H1 (cell line): ENCODE measurements around the gene TMEM182.

Experiments
- GABPA ChIP-seq: IDR thresholded peaks from 2 replicates; pipeline ENCODE4 v1.6.1; 2011; ENCODE audit warnings: mild to moderate bottlenecking, low read length, moderate library complexity, borderline replicate concordance; ENCODE audit not compliant: insufficient read depth
- GTF2F1 ChIP-seq: IDR thresholded peaks from 2 replicates; pipeline ENCODE4 v1.6.1; 2012; ENCODE audit warnings: low read depth, low read length, improper control_type of control experiment, borderline replicate concordance
- JUN ChIP-seq: IDR thresholded peaks from 2 replicates; pipeline ENCODE4 v1.6.1; 2011; ENCODE audit warnings: low read depth, mild to moderate bottlenecking, improper control_type of control experiment, low read length
- KDM1A ChIP-seq: fragments of 200-600, 300-600 bp; sonication (generic); IDR thresholded peaks from 2 replicates; pipeline ENCODE4 v1.7.1; 2016; ENCODE audit warnings: mild to moderate bottlenecking, low read length, borderline replicate concordance
- POLR2A ChIP-seq, 2 experiments: IDR thresholded peaks; 1 replicate in 1 of 2; 2 replicates in 1 of 2; pipeline ENCODE4 v1.6.1; 2011; ENCODE audit warnings: low read depth in 2 of 2, low read length in 2 of 2, mild to moderate bottlenecking in 2 of 2; ENCODE audit errors: control extremely low read depth in 1 of 2
- RAD21 ChIP-seq, 2 experiments: IDR thresholded peaks in 1 of 2; conservative IDR thresholded peaks in 1 of 2; 2 replicates each; pipeline ENCODE4 v1.6.1; 2011; ENCODE audit warnings: low read depth in 2 of 2, low read length in 2 of 2, improper control_type of control experiment in 1 of 2, inconsistent platforms in 1 of 2, mild to moderate bottlenecking in 1 of 2, moderate library complexity in 1 of 2
- RNF2 ChIP-seq: fragments of 200-900, 300-1000 bp; sonication (generic); IDR thresholded peaks from 2 replicates; pipeline ENCODE4 v1.7.1; 2016; ENCODE audit warnings: borderline replicate concordance, low read depth, mild to moderate bottlenecking, antibody characterized with exemption, low read length; ENCODE audit not compliant: poor library complexity, severe bottlenecking; ENCODE audit errors: missing control alignments
- SUZ12 ChIP-seq: fragments of 200-600 bp; sonication (generic); IDR thresholded peaks from 2 replicates; pipeline ENCODE4 v1.6.1; 2012; ENCODE audit warnings: mild to moderate bottlenecking, inconsistent platforms, low read length, moderate library complexity, mixed read lengths
- TBP ChIP-seq: IDR thresholded peaks from 2 replicates; pipeline ENCODE4 v1.6.1; 2011; ENCODE audit warnings: low read depth, low read length, improper control_type of control experiment
- ZNF274 ChIP-seq: IDR thresholded peaks from 2 replicates; pipeline ENCODE4 v1.7.0; 2012; ENCODE audit warnings: low read length, borderline replicate concordance; ENCODE audit errors: extremely low read depth
- TF ChIP-seq, protein P1 (sequence below), 3 experiments: IDR thresholded peaks; 1 replicate in 2 of 3; 2 replicates in 1 of 3; pipeline versions ENCODE4 v1.5.1 to v1.6.1; 2011; ENCODE audit warnings: low read length in 3 of 3, mild to moderate bottlenecking in 3 of 3, inconsistent platforms in 2 of 3, low read depth in 1 of 3, moderate library complexity in 1 of 3; ENCODE audit not compliant: insufficient read depth in 1 of 3; ENCODE audit errors: control extremely low read depth in 1 of 3
- TF ChIP-seq, protein P2 (sequence below): IDR thresholded peaks from 2 replicates; pipeline ENCODE4 v1.6.1; 2012; ENCODE audit warnings: low read length, inconsistent platforms
- TF ChIP-seq, protein P3 (sequence below): IDR thresholded peaks from 2 replicates; pipeline ENCODE4 v1.6.1; 2011; ENCODE audit warnings: low read depth, mild to moderate bottlenecking, low read length; ENCODE audit not compliant: insufficient read depth

DNA sequence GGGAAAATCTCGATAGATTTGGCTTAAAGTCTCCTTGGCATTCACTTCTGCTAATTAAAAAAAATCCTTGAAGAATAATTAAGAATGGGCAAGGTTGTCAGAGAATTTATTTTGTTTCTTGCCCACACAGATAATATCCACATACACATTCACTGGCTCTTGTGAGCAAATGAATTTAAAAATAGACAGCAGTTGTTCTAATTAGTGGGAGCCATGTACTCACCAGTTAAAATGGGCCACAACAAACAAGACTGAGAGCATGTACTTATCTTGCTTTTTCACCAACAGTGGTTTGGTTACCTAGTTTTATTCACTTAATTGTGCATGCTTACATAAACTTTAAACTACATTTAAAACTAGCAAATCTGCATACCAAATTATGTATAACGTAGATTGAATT, 53.5 kb downstream of the TMEM182 start:
- TF ChIP-seq, protein P1, sequence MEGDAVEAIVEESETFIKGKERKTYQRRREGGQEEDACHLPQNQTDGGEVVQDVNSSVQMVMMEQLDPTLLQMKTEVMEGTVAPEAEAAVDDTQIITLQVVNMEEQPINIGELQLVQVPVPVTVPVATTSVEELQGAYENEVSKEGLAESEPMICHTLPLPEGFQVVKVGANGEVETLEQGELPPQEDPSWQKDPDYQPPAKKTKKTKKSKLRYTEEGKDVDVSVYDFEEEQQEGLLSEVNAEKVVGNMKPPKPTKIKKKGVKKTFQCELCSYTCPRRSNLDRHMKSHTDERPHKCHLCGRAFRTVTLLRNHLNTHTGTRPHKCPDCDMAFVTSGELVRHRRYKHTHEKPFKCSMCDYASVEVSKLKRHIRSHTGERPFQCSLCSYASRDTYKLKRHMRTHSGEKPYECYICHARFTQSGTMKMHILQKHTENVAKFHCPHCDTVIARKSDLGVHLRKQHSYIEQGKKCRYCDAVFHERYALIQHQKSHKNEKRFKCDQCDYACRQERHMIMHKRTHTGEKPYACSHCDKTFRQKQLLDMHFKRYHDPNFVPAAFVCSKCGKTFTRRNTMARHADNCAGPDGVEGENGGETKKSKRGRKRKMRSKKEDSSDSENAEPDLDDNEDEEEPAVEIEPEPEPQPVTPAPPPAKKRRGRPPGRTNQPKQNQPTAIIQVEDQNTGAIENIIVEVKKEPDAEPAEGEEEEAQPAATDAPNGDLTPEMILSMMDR (IDR thresholded peaks at IDR 0.05; ENCODE audit: control extremely low read depth in 1 of 3, insufficient read depth in 1 of 3, low read depth in 1 of 3, low read length in 3 of 3): no peak
- TF ChIP-seq SUZ12: no peak
- no peak for TF ChIP-seq JUN
- no peak for TF ChIP-seq TBP
- TF ChIP-seq KDM1A: no peak
- no peak for TF ChIP-seq POLR2A (IDR thresholded peaks at IDR 0.05; ENCODE audit: control extremely low read depth in 1 of 2, low read depth in 2 of 2, low read length in 2 of 2)
- TF ChIP-seq, protein P2, sequence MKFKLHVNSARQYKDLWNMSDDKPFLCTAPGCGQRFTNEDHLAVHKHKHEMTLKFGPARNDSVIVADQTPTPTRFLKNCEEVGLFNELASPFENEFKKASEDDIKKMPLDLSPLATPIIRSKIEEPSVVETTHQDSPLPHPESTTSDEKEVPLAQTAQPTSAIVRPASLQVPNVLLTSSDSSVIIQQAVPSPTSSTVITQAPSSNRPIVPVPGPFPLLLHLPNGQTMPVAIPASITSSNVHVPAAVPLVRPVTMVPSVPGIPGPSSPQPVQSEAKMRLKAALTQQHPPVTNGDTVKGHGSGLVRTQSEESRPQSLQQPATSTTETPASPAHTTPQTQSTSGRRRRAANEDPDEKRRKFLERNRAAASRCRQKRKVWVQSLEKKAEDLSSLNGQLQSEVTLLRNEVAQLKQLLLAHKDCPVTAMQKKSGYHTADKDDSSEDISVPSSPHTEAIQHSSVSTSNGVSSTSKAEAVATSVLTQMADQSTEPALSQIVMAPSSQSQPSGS: no peak
- TF ChIP-seq, protein P3, sequence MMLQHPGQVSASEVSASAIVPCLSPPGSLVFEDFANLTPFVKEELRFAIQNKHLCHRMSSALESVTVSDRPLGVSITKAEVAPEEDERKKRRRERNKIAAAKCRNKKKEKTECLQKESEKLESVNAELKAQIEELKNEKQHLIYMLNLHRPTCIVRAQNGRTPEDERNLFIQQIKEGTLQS: no peak
- TF ChIP-seq GTF2F1: no peak
- TF ChIP-seq GABPA: no peak
- no peak for TF ChIP-seq ZNF274
- no peak for TF ChIP-seq RNF2
- no peak for TF ChIP-seq RAD21 (IDR thresholded peaks at IDR 0.05 in 1 of 2, conservative IDR thresholded peaks at IDR 0.05 in 1 of 2; ENCODE audit: low read depth in 2 of 2, low read length in 2 of 2)
